ENCODE results near the gene AP5M1.
"Not testable (repeated sequence)": the region's sequence is repeated elsewhere in the genome, so short reads cannot be mapped to it uniquely, and the experiment has no call there.

Gene AP5M1

GRCh38 chr14:57232006-57232405 lies 36.8 kb upstream of the AP5M1 start:
- no peak overlapping the region for H3K4me3 ChIP-seq (ENCODE audit: low read length, poor library complexity, severe bottlenecking)
- no peak overlapping the region for H3K9ac ChIP-seq (ENCODE audit: low read depth, low read length, poor library complexity, severe bottlenecking)
- no peaks in the 10 kb centered on the region for H3K9me2 ChIP-seq (replicated peaks; ENCODE audit: low read depth, low read length)
- H2AFZ ChIP-seq (ENCODE audit: low read length), result no peak overlapping the region
- no peaks in the 10 kb centered on the region for H3K9me3 ChIP-seq (ENCODE audit: insufficient read depth, low read depth, low read length)
- no peak for TF ChIP-seq CTCF (conservative IDR thresholded peaks at IDR 0.05; ENCODE audit: low read length)
- TF ChIP-seq EZH2phosphoT487 (IDR thresholded peaks at IDR 0.05; ENCODE audit: borderline replicate concordance), result no peak
- H3K36me3 ChIP-seq (ENCODE audit: insufficient read depth, low read length), result peaks cover 57% of the 10 kb centered on the region
- H3K4me1 ChIP-seq (ENCODE audit: insufficient read depth, low read length, poor library complexity, severe bottlenecking), result peaks cover 4% of the 10 kb centered on the region
- H4K20me1 ChIP-seq (ENCODE audit: insufficient read depth, low read length, poor library complexity, severe bottlenecking), result no peaks in the 10 kb centered on the region
- no peak overlapping the region for H3K4me2 ChIP-seq (ENCODE audit: low read depth, low read length, poor library complexity, severe bottlenecking)
- 0 out of 2 replicates have a peak, but pooled peaks cover 3% of the 10 kb centered on the region for H3F3A ChIP-seq (ENCODE audit: low read depth)
- H3K79me2 ChIP-seq (ENCODE audit: insufficient read depth, low read length), result no peaks in the 10 kb centered on the region
- H3K27me3 ChIP-seq (ENCODE audit: insufficient read depth, low read length, poor library complexity, severe bottlenecking), result no peaks in the 10 kb centered on the region

- not testable (repeated sequence) for H3K27me3 ChIP-seq (ENCODE audit: insufficient read depth, low read length, poor library complexity, severe bottlenecking); H2AFZ ChIP-seq (ENCODE audit: low read length); H3K4me2 ChIP-seq (ENCODE audit: low read depth, low read length, poor library complexity, severe bottlenecking); H3K79me2 ChIP-seq (ENCODE audit: insufficient read depth, low read length); H3K9me2 ChIP-seq (replicated peaks; ENCODE audit: low read depth, low read length); H3K4me1 ChIP-seq (ENCODE audit: insufficient read depth, low read length, poor library complexity, severe bottlenecking); H3F3A ChIP-seq (ENCODE audit: low read depth); H4K20me1 ChIP-seq (ENCODE audit: insufficient read depth, low read length, poor library complexity, severe bottlenecking); H3K4me3 ChIP-seq (ENCODE audit: low read length, poor library complexity, severe bottlenecking); H3K9ac ChIP-seq (ENCODE audit: low read depth, low read length, poor library complexity, severe bottlenecking); H3K9me3 ChIP-seq (ENCODE audit: insufficient read depth, low read depth, low read length)
- H3K36me3 ChIP-seq (ENCODE audit: insufficient read depth, low read length), result peaks cover 44% of the 10 kb centered on the region; the same call in 1 of the 2 replicates
These were observed 28.7 kb upstream of the AP5M1 start for GRCh38 chr14:57240115-57240514.

- Histone ChIP-seq H3K4me2 (ENCODE audit: low read depth, low read length, poor library complexity, severe bottlenecking) (no peak overlapping the region), H3K27me3 (ENCODE audit: insufficient read depth, low read length, poor library complexity, severe bottlenecking) (no peaks in the 10 kb centered on the region), H3F3A (ENCODE audit: low read depth) (no peaks in the 10 kb centered on the region), H3K9me2 (replicated peaks; ENCODE audit: low read depth, low read length) (no peaks in the 10 kb centered on the region), H2AFZ (ENCODE audit: low read length) (no peak overlapping the region), H3K9ac (ENCODE audit: low read depth, low read length, poor library complexity, severe bottlenecking) (no peak overlapping the region), H3K4me3 (ENCODE audit: low read length, poor library complexity, severe bottlenecking) (no peak overlapping the region), H3K36me3 (ENCODE audit: insufficient read depth, low read length) (peaks cover 49% of the 10 kb centered on the region; the same call in 1 of the 2 replicates), H3K4me1 (ENCODE audit: insufficient read depth, low read length, poor library complexity, severe bottlenecking) (no peaks in the 10 kb centered on the region), H3K9me3 (ENCODE audit: insufficient read depth, low read depth, low read length) (no peaks in the 10 kb centered on the region), H3K79me2 (ENCODE audit: insufficient read depth, low read length) (no peaks in the 10 kb centered on the region; the same call in 1 of the 2 replicates), H4K20me1 (ENCODE audit: insufficient read depth, low read length, poor library complexity, severe bottlenecking) (peaks cover 5% of the 10 kb centered on the region)
- no peak for TF ChIP-seq EZH2phosphoT487 (IDR thresholded peaks at IDR 0.05; ENCODE audit: borderline replicate concordance)
- TF ChIP-seq CTCF (conservative IDR thresholded peaks at IDR 0.05; ENCODE audit: low read length), result no peak
These were observed 25.5 kb upstream of the AP5M1 start for GRCh38 chr14:57243320-57243719.

GRCh38 chr14:57244106-57244505 lies 24.7 kb upstream of the AP5M1 start:
- Histone ChIP-seq H3K79me2 (ENCODE audit: insufficient read depth, low read length) (peaks cover 7% of the 10 kb centered on the region), H3K9ac (ENCODE audit: low read depth, low read length, poor library complexity, severe bottlenecking) (no peak overlapping the region), H3K27me3 (ENCODE audit: insufficient read depth, low read length, poor library complexity, severe bottlenecking) (no peaks in the 10 kb centered on the region), H3K9me2 (replicated peaks; ENCODE audit: low read depth, low read length) (no peaks in the 10 kb centered on the region), H3K4me3 (ENCODE audit: low read length, poor library complexity, severe bottlenecking) (no peak overlapping the region), H3K4me1 (ENCODE audit: insufficient read depth, low read length, poor library complexity, severe bottlenecking) (no peaks in the 10 kb centered on the region), H3K9me3 (ENCODE audit: insufficient read depth, low read depth, low read length) (no peaks in the 10 kb centered on the region), H3K36me3 (ENCODE audit: insufficient read depth, low read length) (peaks cover 45% of the 10 kb centered on the region; the same call in 1 of the 2 replicates), H3K4me2 (ENCODE audit: low read depth, low read length, poor library complexity, severe bottlenecking) (no peak overlapping the region), H4K20me1 (ENCODE audit: insufficient read depth, low read length, poor library complexity, severe bottlenecking) (peaks cover 13% of the 10 kb centered on the region), H3F3A (ENCODE audit: low read depth) (no peaks in the 10 kb centered on the region), H2AFZ (ENCODE audit: low read length) (no peak overlapping the region)
- TF ChIP-seq EZH2phosphoT487 (IDR thresholded peaks at IDR 0.05; ENCODE audit: borderline replicate concordance), result no peak
- no peak for TF ChIP-seq CTCF (conservative IDR thresholded peaks at IDR 0.05; ENCODE audit: low read length)
